Spleen (tissue), 11 donors: ENCODE measurements around the gene PAFAH2. TPM values are rescaled to one million over a fixed set of nuclear protein-coding genes. Genes with fewer than 3 reads are reported as not detected.

Source experiments
- DNase-seq: peaks from one replicate; pipeline ENCODE4 v3.0.0-alpha.2; 2020
- H3K27ac ChIP-seq, 8 donors: fragments of 200-600 bp; sonication (generic) in 7 of 8; 1 replicate in 4 of 8; 2 replicates in 4 of 8; pipeline versions ENCODE4 v1.5.0 to v1.8.0; 2016 to 2021; ENCODE audit warnings: inconsistent platforms in 4 of 8, mild to moderate bottlenecking in 4 of 8, moderate library complexity in 1 of 8
- H3K27me3 ChIP-seq, 7 donors: fragments of 200-600 bp; sonication (generic) in 6 of 7; replicated peaks in 1 of 7; 1 replicate in 4 of 7; 2 replicates in 3 of 7; pipeline versions ENCODE4 v1.5.0 to v1.8.0; 2016 to 2021; ENCODE audit warnings: inconsistent platforms in 3 of 7, mild to moderate bottlenecking in 1 of 7
- H3K36me3 ChIP-seq, 6 donors: fragments of 200-600 bp; sonication (generic) in 5 of 6; 1 replicate in 4 of 6; 2 replicates in 2 of 6; pipeline versions ENCODE4 v1.5.0 to v1.8.0; 2016 to 2021; ENCODE audit warnings: inconsistent platforms in 2 of 6
- H3K4me1 ChIP-seq, 6 donors: fragments of 200-600 bp; sonication (generic) in 5 of 6; 1 replicate in 3 of 6; 2 replicates in 3 of 6; pipeline versions ENCODE4 v1.5.0 to v1.8.0; 2016 to 2021; ENCODE audit warnings: inconsistent platforms in 3 of 6
- H3K4me3 ChIP-seq, 8 donors: fragments of 200-600 bp; sonication (generic) in 7 of 8; 1 replicate in 4 of 8; 2 replicates in 4 of 8; pipeline versions ENCODE4 v1.5.0 to v1.8.0; 2016 to 2021; ENCODE audit warnings: inconsistent platforms in 4 of 8, mild to moderate bottlenecking in 4 of 8, moderate library complexity in 2 of 8
- H3K9me3 ChIP-seq, 8 donors: fragments of 200-600 bp; sonication (generic) in 7 of 8; 1 replicate in 4 of 8; 2 replicates in 4 of 8; pipeline versions ENCODE4 v1.5.0 to v1.8.0; 2016 to 2021; ENCODE audit warnings: inconsistent platforms in 4 of 8
- POLR2A ChIP-seq, 3 donors: fragments of 450-650 bp; IDR thresholded peaks; one replicate each; pipeline ENCODE4 v1.5.1; 2017; ENCODE audit warnings: antibody characterized with exemption in 3 of 3, mild to moderate bottlenecking in 1 of 3
- POLR2AphosphoS5 ChIP-seq, 3 donors: sonication (generic); formaldehyde crosslinking; IDR thresholded peaks; one replicate each; pipeline ENCODE4 v1.5.1; 2017; ENCODE audit warnings: antibody characterized with exemption in 3 of 3
- WGBS, 5 donors: extraction: QIAGEN DNeasy Blood & Tissue Kit in 3 of 5; methylation state at CpG; one replicate each; pipeline versions ENCODE4 v1.1.5 to v1.1.7; 2013 to 2018; 5-methylcytosine and 5-hydroxymethylcytosine counted together
- intact Hi-C: fragments of 100-400 bp; cut with DNase I; formaldehyde crosslinking; loops from one replicate; pipeline ENCODE4 v1.15.0; 2023; ENCODE audit warnings: low total_unique reads
- polyA plus RNA-seq, 3 donors: library from polyadenylated mRNA; stranded (reverse); fragments of 200-250 nt; gene quantifications; one replicate each; pipeline ENCODE4 v1.2.1, GENCODE V29; 2013
- total RNA-seq, 7 donors: library from RNA; depleted of rRNA in 3 of 7; stranded (reverse); fragments of >200 nt in 3 of 7; fragmentation: NEBNext Ultra II Directional in 4 of 7; extraction: Animal tissue kit (Norgen Biotek cat#: 25700) in 4 of 7; gene quantifications; one replicate each; pipeline versions ENCODE4 v1.1.0 to v1.2.1, GENCODE V29; 2016 to 2021
- TF ChIP-seq, protein P1 (sequence below), 11 experiments: fragments of 200-600 bp in 7 of 11; fragments of 450-650 bp in 4 of 11; sonication (generic) in 4 of 11; IDR thresholded peaks in 8 of 11; conservative IDR thresholded peaks in 3 of 11; 1 replicate in 7 of 11; 2 replicates in 4 of 11; pipeline versions ENCODE4 v1.4.0 to v1.8.0; 2016 to 2021; ENCODE audit warnings: antibody characterized with exemption in 11 of 11, inconsistent platforms in 4 of 11, mild to moderate bottlenecking in 1 of 11
- donor health status: healthy with polysubstance abuse.
- donor health status: DM: no; HTN: no; CAD: no; lungs with moderate emphysema.
- donor health status: DM: no; HTN: no; CAD: no.
- donor health status: Bipolar disorder and iron deficiency.
- donor health status: healthy.
- donor health status: DM: no; HTN: no; CAD: no.
- donor health status: DM: yes; HTN: yes; CAD: no.

PAFAH2 gene
- total and polyA plus RNA-seq, 10 donors: 3.9 to 19.7 (median 13.6) TPM

DNA sequence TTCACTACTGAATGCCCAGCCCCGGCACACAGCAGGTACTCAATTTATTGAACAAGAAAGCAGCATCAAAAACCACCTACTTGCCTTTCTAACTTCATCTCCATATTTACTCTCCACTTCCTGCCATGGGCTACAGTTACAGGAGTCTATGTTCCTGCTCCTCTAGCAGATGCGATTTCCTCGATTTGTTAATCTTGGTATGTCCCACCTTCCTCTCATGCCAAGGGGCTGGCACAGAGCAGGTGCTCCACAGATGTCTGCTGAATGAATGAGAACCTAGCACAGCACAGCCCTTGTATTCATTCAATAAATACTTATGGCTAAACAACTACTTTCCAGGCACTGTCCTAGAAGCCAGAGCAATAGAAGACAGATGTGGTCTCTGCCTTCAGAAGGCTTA is 12.2 kb downstream of the PAFAH2 start:
- no peak overlapping the region for H3K4me3 ChIP-seq
- no peaks in the 10 kb centered on the region for H3K27me3 ChIP-seq
- DNase-seq: no peak
- peaks cover 10 to 40% (median 20%) of the 10 kb centered on the region in 6 donors for H3K4me1 ChIP-seq
- no peak overlapping the region for H3K27ac ChIP-seq
- intact Hi-C loops: no loop called here
- peaks cover 0 to 95% (median 51%) of the 10 kb centered on the region in 6 donors for H3K36me3 ChIP-seq
- no peaks in the 10 kb centered on the region for H3K9me3 ChIP-seq
- 76 to 94% (median 89%) methylated on average over 3 of the region's 3 CpGs for WGBS, 5 donors
- TF ChIP-seq POLR2A (IDR thresholded peaks at IDR 0.05) (no peak), POLR2AphosphoS5 (IDR thresholded peaks at IDR 0.05) (no peak)
- TF ChIP-seq, protein P1, sequence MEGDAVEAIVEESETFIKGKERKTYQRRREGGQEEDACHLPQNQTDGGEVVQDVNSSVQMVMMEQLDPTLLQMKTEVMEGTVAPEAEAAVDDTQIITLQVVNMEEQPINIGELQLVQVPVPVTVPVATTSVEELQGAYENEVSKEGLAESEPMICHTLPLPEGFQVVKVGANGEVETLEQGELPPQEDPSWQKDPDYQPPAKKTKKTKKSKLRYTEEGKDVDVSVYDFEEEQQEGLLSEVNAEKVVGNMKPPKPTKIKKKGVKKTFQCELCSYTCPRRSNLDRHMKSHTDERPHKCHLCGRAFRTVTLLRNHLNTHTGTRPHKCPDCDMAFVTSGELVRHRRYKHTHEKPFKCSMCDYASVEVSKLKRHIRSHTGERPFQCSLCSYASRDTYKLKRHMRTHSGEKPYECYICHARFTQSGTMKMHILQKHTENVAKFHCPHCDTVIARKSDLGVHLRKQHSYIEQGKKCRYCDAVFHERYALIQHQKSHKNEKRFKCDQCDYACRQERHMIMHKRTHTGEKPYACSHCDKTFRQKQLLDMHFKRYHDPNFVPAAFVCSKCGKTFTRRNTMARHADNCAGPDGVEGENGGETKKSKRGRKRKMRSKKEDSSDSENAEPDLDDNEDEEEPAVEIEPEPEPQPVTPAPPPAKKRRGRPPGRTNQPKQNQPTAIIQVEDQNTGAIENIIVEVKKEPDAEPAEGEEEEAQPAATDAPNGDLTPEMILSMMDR (IDR thresholded peaks at IDR 0.05 in 8 of 11, conservative IDR thresholded peaks at IDR 0.05 in 3 of 11): no peak

DNA sequence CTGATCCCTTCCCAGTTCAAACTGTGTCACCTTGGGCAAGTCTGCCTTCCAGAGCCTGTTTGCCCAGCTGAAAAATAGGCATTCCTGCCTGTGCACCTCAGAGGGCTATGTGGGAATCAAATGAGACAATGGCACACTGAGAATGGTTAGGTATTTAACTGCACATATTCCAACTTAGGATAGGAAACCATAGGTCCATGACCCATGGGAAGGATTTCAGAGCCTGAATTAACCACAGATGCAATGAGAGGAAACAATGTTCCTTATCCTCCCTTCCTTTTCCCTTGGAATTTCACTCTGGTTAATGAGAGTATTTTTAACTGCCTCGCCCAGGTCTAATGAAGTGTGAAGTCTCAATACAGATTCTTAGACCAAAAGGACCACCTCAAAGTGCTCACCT is 12.7 kb downstream of the PAFAH2 start:
- intact Hi-C loops: no loop called here
- H3K27ac ChIP-seq: no peak overlapping the region
- WGBS, 5 donors: 79 to 95% (median 89%) methylated on average over 1 of the region's 1 CpG
- peaks cover 0 to 95% (median 52%) of the 10 kb centered on the region in 6 donors for H3K36me3 ChIP-seq
- H3K4me1 ChIP-seq: peaks cover 7 to 35% (median 15%) of the 10 kb centered on the region in 6 donors
- H3K27me3 ChIP-seq: no peaks in the 10 kb centered on the region
- H3K9me3 ChIP-seq: no peaks in the 10 kb centered on the region
- no peak overlapping the region for H3K4me3 ChIP-seq
- TF ChIP-seq POLR2A (IDR thresholded peaks at IDR 0.05): no peak
- TF ChIP-seq, protein P1 (IDR thresholded peaks at IDR 0.05 in 8 of 11, conservative IDR thresholded peaks at IDR 0.05 in 3 of 11): no peak
- no peak for TF ChIP-seq POLR2AphosphoS5 (IDR thresholded peaks at IDR 0.05)
- no peak for DNase-seq

GRCh38 chr1:25979210-25979609 is 18.7 kb downstream of the PAFAH2 start:
- Histone ChIP-seq H3K27me3 (no peaks in the 10 kb centered on the region), H3K4me1 (no peaks in the 10 kb centered on the region), H3K9me3 (no peaks in the 10 kb centered on the region), H3K27ac (no peak overlapping the region), H3K36me3 (peaks cover 3 to 97% (median 73%) of the 10 kb centered on the region in 6 donors), H3K4me3 (no peak overlapping the region)
- WGBS, 5 donors: 77 to 93% (median 80%) methylated on average over 7 of the region's 7 CpGs
- intact Hi-C loops: no loop called here
- TF ChIP-seq POLR2A (IDR thresholded peaks at IDR 0.05): no peak
- no peak for TF ChIP-seq POLR2AphosphoS5 (IDR thresholded peaks at IDR 0.05)
- TF ChIP-seq, protein P1 (IDR thresholded peaks at IDR 0.05 in 8 of 11, conservative IDR thresholded peaks at IDR 0.05 in 3 of 11): no peak
- no peak for DNase-seq

- Histone ChIP-seq H3K27me3 (no peaks in the 10 kb centered on the region), H3K4me1 (no peaks in the 10 kb centered on the region), H3K4me3 (no peak overlapping the region), H3K36me3 (peaks cover 3 to 97% (median 74%) of the 10 kb centered on the region in 6 donors), H3K9me3 (no peaks in the 10 kb centered on the region), H3K27ac (no peak overlapping the region)
- no peak for TF ChIP-seq POLR2AphosphoS5 (IDR thresholded peaks at IDR 0.05)
- TF ChIP-seq, protein P1 (IDR thresholded peaks at IDR 0.05 in 8 of 11, conservative IDR thresholded peaks at IDR 0.05 in 3 of 11): no peak
- TF ChIP-seq POLR2A (IDR thresholded peaks at IDR 0.05): no peak
- WGBS, 5 donors: 59 to 79% (median 71%) methylated on average over 2 of the region's 2 CpGs
- intact Hi-C loops: no loop called here
- no peak for DNase-seq
Observed at GRCh38 chr1:25978403-25978802, 19.5 kb downstream of the PAFAH2 start.
